Hepatocyte (in vitro differentiated cells): ENCODE measurements around the gene CCNC.

Source experiments
- EZH2phosphoT487 ChIP-seq: fragments of 200-600 bp; sonication (generic); IDR thresholded peaks from one replicate; pipeline ENCODE4 v1.6.1; 2018; ENCODE audit warnings: antibody characterized with exemption, mild to moderate bottlenecking, low read depth, moderate library complexity; ENCODE audit not compliant: unreplicated experiment, severe bottlenecking
- TF ChIP-seq, protein P1 (sequence below): fragments of 200-600 bp; sonication (generic); IDR thresholded peaks from 2 replicates; pipeline ENCODE4 v1.5.1; 2016; ENCODE audit warnings: antibody characterized with exemption, mild to moderate bottlenecking; ENCODE audit not compliant: poor library complexity

DNA sequence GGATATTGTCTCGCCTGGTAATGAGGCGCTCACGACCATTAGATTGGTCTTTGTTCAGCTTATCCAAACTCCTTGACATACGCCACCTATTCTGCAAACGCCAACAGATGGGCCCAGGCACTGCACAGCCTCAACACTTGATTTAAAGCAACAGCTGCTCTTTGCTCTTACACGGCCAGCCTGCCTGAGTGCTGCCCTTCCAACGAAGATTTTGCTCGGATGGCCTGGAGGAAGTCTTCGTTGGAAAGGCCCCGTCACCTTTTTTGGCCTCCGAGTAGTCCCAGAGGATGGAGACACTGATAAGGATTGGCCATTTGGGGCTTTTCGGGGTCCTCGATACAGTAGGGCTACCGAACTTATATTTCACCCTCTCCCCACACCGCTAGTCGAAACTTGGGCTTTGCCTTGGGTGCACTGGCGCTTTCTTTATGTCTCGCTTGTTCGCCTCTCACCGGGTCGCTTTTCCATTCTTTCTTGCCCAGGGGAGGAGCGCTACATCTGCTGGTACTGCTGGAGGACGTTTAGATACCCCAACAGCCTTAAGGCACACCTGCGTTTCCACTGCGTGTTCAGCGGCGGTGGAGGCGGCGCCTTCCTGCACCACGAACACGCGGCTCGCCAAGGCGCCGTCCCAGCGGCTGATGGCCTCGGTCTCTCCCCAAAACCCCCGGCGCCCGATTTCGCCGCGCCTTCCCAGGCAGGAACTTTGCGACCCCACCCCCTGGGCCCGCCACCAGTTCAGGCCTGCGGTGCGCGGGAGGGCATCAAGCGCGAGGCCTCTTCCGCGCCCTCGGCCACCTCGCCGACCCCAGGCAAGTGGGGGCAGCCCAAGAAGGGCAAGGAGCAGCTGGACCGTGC lies 44.3 kb upstream of the CCNC start:
- TF ChIP-seq, protein P1, sequence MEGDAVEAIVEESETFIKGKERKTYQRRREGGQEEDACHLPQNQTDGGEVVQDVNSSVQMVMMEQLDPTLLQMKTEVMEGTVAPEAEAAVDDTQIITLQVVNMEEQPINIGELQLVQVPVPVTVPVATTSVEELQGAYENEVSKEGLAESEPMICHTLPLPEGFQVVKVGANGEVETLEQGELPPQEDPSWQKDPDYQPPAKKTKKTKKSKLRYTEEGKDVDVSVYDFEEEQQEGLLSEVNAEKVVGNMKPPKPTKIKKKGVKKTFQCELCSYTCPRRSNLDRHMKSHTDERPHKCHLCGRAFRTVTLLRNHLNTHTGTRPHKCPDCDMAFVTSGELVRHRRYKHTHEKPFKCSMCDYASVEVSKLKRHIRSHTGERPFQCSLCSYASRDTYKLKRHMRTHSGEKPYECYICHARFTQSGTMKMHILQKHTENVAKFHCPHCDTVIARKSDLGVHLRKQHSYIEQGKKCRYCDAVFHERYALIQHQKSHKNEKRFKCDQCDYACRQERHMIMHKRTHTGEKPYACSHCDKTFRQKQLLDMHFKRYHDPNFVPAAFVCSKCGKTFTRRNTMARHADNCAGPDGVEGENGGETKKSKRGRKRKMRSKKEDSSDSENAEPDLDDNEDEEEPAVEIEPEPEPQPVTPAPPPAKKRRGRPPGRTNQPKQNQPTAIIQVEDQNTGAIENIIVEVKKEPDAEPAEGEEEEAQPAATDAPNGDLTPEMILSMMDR = no peak
- peak; percentile 51 for TF ChIP-seq EZH2phosphoT487
